Stimulated activated CD4-positive, alpha-beta T cell treated with anti-CD3 and anti-CD28 coated beads, TNF-alpha, amount 100 ng/mL, for 48 hours (primary cell): ENCODE measurements around the gene WDR55.
"Not testable (repeated sequence)": the region's sequence is repeated elsewhere in the genome, so short reads cannot be mapped to it uniquely, and the experiment has no call there.

Source experiments
- DNase-seq, 3 donors: peaks; one replicate each; pipeline ENCODE4 v3.0.0-alpha.2; 2020; ENCODE audit warnings: low read depth in 3 of 3

The WDR55 gene

GRCh38 chr5:140711794-140712193 is 47.1 kb downstream of the WDR55 start:
- no peak for DNase-seq

GRCh38 chr5:140713562-140714094 is 48.9 kb downstream of the WDR55 start:
- no peak for DNase-seq

GRCh38 chr5:140716238-140716637 is 51.5 kb downstream of the WDR55 start:
- not testable (repeated sequence) for DNase-seq

GRCh38 chr5:140718266-140718592 is 53.5 kb downstream of the WDR55 start:
- no peak for DNase-seq

- not testable (repeated sequence) for DNase-seq
Observed at GRCh38 chr5:140720738-140721137, 56.0 kb downstream of the WDR55 start.

GRCh38 chr5:140721395-140721794 is 56.7 kb downstream of the WDR55 start:
- not testable (repeated sequence) for DNase-seq
